Tibial nerve (tissue), 3 donors: ENCODE results near the gene TRPT1.

Source experiments
- POLR2A ChIP-seq, 2 donors: fragments of 450-650 bp; IDR thresholded peaks; one replicate each; pipeline ENCODE4 v1.6.1; 2017; ENCODE audit warnings: antibody characterized with exemption in 2 of 2, mild to moderate bottlenecking in 2 of 2, moderate library complexity in 2 of 2
- TF ChIP-seq, protein P1 (sequence below), 5 experiments: fragments of 200-600 bp in 3 of 5; fragments of 450-650 bp in 2 of 5; sonication (generic) in 3 of 5; IDR thresholded peaks; one replicate each; pipeline ENCODE4 v1.5.1; 2016 to 2019; ENCODE audit warnings: antibody characterized with exemption in 5 of 5, mild to moderate bottlenecking in 3 of 5, moderate library complexity in 2 of 5

DNA sequence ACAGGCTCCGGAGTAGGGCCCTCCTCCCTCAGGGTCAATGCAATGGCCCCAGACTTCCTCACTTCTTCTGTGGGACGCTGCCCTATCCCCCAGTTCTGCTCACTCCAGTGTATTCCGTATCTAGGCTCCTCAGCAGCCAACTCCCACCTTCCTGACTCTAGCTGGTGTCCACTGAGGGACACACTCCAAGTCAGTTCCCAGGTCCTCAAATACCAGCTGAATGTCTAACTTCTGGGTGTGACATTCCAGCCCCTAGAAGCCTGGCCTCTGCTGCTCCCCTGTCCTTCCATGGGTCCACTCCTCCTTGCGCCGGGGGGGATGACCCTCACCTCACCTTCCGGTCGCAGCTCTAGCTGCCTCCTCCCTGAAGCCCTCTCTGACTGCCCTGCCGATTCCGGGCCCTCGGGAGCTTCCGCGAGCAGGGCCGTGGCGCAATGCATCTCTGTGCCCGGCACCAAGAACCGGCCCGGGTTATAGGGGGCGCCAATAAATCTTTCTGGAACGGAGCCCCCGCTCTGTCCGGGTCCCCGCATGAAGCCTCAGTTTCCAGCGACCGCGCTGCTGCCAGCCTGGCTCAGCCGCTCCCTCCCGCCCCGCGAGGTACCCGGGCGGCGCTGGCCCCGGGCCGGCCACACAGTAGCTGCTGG lies 43.0 kb upstream of the TRPT1 start:
- TF ChIP-seq, protein P1, sequence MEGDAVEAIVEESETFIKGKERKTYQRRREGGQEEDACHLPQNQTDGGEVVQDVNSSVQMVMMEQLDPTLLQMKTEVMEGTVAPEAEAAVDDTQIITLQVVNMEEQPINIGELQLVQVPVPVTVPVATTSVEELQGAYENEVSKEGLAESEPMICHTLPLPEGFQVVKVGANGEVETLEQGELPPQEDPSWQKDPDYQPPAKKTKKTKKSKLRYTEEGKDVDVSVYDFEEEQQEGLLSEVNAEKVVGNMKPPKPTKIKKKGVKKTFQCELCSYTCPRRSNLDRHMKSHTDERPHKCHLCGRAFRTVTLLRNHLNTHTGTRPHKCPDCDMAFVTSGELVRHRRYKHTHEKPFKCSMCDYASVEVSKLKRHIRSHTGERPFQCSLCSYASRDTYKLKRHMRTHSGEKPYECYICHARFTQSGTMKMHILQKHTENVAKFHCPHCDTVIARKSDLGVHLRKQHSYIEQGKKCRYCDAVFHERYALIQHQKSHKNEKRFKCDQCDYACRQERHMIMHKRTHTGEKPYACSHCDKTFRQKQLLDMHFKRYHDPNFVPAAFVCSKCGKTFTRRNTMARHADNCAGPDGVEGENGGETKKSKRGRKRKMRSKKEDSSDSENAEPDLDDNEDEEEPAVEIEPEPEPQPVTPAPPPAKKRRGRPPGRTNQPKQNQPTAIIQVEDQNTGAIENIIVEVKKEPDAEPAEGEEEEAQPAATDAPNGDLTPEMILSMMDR (IDR thresholded peaks at IDR 0.05): no peak
- TF ChIP-seq POLR2A (IDR thresholded peaks at IDR 0.05): no peak
